ENCODE results near the gene ABCA7.

ABCA7 gene

GRCh38 chr19:1089126-1089771 lies 49.3 kb downstream of the ABCA7 start:
- DNase-seq = no peak

GRCh38 chr19:1089891-1090290 lies 50.0 kb downstream of the ABCA7 start:
- DNase-seq = no peak

GRCh38 chr19:1090731-1091543 lies 51.0 kb downstream of the ABCA7 start:
- no peak for DNase-seq

- DNase-seq = no peak
Observed at GRCh38 chr19:1091544-1092175, 51.8 kb downstream of the ABCA7 start.

- DNase-seq = no peak
Observed at GRCh38 chr19:1093330-1093729, 53.4 kb downstream of the ABCA7 start.

GRCh38 chr19:1093811-1094553 lies 54.1 kb downstream of the ABCA7 start:
- DNase-seq = no peak

- DNase-seq = no peak
Observed at GRCh38 chr19:1094655-1094977, 54.7 kb downstream of the ABCA7 start.

GRCh38 chr19:1094978-1095701 lies 55.2 kb downstream of the ABCA7 start, which contains the start of gene POLR2E:
TSS of gene POLR2E (minus strand) at chr19:1095375. CDS start at chr19:1095315, 60 bp downstream.
- peak; percentile 98 for DNase-seq

GRCh38 chr19:1097810-1098176 lies 57.9 kb downstream of the ABCA7 start:
- no peak for DNase-seq

- DNase-seq = no peak
Observed at GRCh38 chr19:1098177-1099051, 58.5 kb downstream of the ABCA7 start.

- no peak for DNase-seq
Observed at GRCh38 chr19:1101337-1101698, 61.4 kb downstream of the ABCA7 start.

- peak; percentile 98 for DNase-seq
Observed at GRCh38 chr19:1102407-1103131, 62.7 kb downstream of the ABCA7 start.

- no peak for DNase-seq
Observed at GRCh38 chr19:1103132-1103707, 63.3 kb downstream of the ABCA7 start.

- DNase-seq = peak; percentile 100
Observed at GRCh38 chr19:1103708-1104310, 63.9 kb downstream of the ABCA7 start, which contains the start of gene GPX4. TSS of gene GPX4 (plus strand) at chr19:1103994. CDS start at chr19:1104044, 50 bp downstream.

- peak; percentile 59 for DNase-seq
Observed at GRCh38 chr19:1104311-1105007, 64.6 kb downstream of the ABCA7 start.

GRCh38 chr19:1105008-1105872 lies 65.3 kb downstream of the ABCA7 start:
- DNase-seq = peak; percentile 36

- DNase-seq = no peak
Observed at GRCh38 chr19:1105873-1106840, 66.2 kb downstream of the ABCA7 start.
